SH-SY5Y (cell line): ENCODE measurements around the gene TGM3.

Experiments used
- GATA2 ChIP-seq: IDR thresholded peaks from 2 replicates; pipeline ENCODE4 v1.6.1; 2011; ENCODE audit warnings: mild to moderate bottlenecking, low read depth, low read length
- GATA3 ChIP-seq: IDR thresholded peaks from 2 replicates; pipeline ENCODE4 v1.6.1; 2011; ENCODE audit warnings: low read depth, mild to moderate bottlenecking, low read length, moderate library complexity

DNA sequence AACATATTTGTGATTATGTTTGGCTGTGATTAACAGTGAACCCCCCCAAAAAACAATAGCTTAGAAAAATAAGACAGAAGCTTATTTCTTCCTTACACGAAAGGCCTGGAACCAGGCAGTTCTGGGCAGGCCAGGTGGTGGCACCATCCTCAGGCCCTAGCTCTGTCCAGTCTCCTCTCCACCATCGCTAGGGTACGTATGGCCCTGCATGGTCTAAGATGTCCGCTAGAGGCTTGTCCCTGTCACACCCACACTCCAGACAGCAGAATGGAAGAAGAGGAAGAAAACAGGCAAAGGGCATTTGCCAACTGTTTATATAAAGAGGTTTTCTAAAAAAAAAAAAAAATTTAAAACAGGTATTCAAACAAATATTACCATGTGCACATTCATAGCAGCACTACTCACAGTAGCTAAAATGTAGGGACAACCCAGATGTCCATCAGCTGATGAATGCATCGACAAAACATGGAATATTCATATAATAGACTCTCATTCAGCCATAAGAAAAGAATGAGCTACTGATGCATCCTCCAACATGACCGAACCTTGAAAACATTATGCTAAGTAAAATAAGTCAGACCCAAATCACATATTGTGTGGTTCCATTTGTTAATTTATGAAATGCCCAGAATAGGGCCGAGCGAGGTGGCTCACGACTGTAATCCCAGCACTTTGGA lies 6.7 kb downstream of the TGM3 start:
- no peak for TF ChIP-seq GATA3
- no peak for TF ChIP-seq GATA2
